ENCODE results near the gene LEMD3.

LEMD3 gene

DNA sequence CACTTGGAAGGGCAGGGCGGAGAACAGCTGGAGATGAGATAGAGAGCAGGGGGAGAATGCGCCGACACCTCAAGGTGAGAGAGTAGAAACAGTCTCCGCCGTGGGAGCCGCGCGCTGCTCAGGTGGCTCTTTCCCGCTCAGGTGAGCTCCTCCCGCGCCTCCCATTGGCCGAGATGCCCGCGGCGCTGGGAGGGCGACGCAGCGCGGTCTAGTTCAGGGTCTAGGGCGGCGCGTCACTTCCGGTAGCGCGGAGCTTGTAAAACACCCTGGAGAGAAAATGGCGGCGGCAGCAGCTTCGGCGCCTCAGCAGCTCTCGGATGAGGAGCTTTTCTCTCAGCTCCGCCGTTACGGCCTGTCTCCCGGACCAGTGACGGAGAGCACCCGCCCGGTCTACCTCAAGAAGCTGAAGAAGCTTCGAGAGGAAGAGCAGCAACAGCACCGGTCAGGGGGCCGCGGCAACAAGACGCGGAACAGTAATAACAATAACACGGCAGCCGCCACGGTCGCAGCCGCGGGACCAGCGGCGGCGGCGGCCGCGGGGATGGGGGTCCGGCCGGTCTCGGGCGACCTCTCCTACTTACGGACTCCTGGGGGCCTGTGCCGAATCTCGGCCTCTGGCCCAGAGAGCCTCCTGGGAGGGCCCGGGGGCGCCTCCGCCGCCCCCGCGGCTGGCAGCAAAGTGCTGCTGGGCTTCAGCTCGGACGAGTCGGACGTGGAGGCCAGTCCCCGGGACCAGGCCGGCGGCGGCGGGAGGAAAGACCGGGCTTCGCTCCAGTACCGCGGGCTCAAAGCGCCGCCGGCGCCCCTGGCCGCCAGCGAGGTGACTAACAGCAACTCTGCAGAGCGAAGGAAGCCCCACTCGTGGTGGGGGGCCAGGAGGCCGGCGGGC lies at the start of gene LEMD3:
Gene LEMD3, plus strand, starts transcription at position 264 of the 889 bp plus-strand sequence. Its CDS starts 14 bp downstream, at position 278.
- peak; percentile 95 for DNase-seq

DNA sequence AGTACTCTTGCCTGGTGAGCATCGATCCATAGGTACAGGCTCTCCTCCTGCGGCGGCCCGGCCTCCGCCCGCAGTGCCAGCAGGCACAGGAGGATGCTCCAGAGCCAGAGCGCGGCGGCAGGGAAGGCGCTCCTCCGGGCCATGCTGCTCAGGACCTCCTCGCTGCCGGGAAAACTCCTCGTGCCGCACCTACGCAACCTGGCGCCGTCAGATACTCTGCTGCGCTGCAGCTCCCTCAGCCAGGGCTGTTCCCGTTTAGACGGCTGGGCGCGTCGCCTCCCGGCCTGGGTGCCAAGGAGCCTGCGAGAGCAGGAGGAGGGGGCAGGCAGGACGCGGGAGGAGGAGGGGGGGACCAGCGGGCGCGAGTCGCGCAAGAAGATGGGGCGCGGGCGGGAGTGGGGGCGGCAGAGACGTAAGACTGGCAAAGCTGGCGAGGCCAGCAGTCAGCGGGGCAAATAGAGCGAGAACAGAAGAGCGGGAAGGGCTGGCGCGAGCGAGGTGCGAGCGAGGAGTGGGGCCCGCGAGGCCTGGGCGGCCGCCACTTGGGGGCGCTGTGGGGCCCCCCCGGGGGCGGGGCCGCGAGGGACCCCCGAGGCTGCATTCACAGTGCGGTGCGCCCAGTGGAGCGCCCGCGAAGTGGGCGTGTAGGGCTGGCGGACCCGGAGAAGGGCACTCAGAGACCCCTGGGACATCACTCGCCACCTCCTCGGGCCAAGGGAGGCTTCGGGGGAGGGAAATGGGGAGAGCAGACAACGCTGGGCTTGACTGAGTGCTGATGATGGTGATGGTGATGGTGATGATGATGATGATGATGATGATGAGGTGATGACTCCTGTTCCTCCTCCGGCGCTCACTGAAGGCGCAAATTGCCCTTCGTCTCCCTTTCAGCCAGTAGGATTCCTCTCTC lies 48.1 kb upstream of the LEMD3 start, which contains the start of gene WIF1:
Gene WIF1, minus strand, starts transcription at position 257 of the 907 bp plus-strand sequence. Its CDS starts 114 bp downstream, at position 143.
- no peak for DNase-seq

DNA sequence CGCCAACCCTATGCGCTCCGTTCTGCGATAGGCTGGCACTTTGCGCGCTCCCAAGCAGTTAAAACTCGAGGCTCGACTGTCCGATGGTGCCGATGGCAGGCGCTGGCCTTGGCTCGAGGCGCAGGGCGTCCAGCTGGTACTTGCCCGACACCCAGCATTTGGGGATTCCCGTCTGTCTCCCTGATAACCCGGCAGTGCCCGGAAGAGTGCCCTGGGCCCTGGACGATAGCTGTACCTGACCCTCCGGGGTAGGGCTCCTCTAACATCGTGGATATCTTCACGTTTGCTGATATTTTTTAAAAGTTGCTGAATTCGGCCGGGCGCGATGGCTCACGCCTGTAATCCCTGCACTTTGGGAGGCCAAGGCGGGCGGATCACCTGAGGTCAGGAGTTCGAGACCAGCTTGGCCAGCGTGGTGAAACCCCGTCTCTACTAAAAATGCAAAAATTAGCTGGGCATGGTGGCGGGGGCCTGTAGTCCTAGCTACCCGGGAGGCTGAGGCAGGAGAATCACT lies 47.4 kb upstream of the LEMD3 start:
- DNase-seq, result no peak

DNA sequence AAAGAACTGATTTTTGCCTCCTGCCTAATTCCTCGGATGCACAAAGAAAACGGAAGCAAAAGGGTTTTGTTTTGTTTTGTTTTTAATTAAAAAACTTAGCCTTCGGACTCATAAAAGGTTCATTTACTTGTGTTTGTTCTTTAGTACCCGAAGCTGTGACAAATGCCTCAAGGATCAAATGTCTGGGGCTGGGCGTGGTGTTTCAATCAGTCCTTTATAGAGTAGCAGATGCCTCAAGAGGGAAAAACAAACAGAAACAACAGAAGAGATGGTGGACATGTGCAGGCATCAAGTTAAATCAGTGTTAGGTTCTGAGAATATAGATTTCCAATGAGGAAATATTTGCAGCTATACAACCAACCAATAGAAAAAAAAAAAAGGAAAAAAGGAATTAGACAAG lies 46.7 kb upstream of the LEMD3 start:
- no peak for DNase-seq

DNA sequence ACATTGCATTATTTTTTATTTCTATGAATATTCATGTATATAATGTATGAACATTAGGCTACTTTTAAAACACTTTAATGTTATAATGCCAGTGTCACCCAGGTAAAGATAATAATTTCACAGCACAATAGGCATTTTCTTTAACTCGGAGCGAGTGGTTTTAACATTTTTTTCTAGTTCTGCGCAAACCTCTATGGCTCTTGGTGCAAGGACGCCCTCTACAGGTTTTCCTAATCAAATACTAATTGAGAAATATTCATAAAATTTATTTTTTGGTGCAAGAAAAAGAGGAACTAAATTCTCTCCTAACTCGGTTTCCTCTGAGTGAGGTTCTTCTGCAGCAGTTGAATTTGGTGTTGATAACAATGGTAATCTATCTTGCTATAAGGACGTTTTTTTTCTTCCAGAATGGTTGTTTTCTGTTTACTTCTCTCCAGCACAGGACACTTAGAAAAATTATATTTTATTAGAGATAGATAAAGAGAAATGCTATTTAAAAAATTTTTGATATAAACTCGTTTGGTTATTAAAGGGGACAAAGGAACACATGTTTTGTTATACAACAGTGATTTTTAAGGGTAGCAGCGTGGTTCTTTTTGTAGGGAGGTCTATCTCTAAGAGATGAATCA lies 45.8 kb upstream of the LEMD3 start:
- DNase-seq, result peak in 1 of 2 donors; percentile 17

DNA sequence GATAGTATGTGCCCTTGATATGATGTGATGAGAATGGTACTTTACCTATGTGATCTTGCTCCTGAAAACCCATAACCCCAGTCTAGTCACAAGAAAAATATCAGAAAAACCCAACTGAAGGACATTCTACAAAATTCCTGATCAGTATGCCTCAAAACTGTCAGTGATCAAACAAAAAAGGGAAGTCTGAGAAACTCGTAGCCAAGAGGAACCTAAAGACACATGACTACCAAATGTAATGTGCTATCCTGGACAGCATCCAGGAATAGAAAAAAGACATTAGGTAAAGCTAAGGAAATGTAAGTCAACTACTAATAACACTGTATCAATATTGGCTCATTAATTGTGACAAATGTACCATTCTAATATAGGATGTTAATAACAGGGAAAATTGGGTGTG lies 44.1 kb upstream of the LEMD3 start:
- DNase-seq, result no peak

DNA sequence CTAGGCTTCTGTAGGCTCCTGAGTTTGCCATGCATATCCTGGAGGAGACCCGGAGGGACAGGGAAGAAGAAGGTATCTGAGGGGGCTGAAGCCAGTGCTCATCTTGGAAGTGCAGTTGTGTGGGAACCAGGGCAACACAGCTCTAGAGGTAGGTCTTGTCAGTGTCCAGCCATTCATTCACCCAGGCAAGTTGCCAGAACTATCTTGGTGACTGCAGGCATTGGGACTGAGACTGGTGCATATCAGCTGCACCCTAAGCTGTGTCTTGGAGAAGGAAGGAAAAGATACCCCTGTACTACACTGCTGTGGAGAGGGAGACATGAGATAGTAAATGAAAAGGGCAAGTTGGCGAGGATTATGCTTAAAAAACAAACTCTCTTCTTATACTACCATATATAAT lies 43.4 kb upstream of the LEMD3 start:
- DNase-seq, result no peak

DNA sequence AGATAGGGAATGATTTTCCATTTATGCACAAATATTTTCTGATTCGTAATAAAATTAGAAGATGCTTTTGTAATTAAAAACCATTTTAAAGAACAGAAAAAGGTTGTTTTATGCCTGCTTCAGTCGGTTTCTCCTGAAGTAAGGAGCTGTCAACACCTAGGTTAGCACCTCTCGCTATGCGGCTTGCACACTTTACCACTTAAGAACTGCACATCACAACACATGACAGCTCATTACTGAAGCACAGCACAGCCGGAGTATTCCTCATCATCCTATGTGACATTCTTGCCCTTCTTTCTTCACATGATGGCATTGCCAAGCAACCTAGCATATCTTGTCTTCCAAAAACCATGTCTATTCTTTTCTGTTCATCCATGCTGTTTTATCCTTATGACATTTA lies 42.9 kb upstream of the LEMD3 start:
- DNase-seq, result peak in 1 of 2 donors; percentile 8

DNA sequence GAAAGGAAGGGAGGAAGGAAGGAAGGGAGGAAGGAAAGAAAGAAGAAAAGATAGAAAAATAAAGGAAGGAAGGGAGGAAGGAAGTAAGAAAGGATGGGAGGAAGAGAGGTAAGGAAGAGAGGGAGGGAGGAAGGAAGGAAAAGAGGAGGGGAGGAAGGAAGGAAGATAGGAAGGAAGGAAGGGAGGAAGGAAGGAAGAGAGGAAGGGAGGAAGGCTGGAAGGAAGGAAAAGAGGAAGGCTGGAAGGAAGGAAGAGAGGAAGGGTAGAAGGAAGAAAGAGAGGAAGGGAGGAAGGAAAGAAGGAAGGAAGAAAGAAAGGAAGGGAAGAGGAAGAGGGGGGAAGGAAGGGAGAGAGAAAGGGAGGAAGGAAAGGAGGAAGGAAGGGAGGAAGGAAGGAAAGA lies 35.5 kb upstream of the LEMD3 start:
- no peak for DNase-seq

DNA sequence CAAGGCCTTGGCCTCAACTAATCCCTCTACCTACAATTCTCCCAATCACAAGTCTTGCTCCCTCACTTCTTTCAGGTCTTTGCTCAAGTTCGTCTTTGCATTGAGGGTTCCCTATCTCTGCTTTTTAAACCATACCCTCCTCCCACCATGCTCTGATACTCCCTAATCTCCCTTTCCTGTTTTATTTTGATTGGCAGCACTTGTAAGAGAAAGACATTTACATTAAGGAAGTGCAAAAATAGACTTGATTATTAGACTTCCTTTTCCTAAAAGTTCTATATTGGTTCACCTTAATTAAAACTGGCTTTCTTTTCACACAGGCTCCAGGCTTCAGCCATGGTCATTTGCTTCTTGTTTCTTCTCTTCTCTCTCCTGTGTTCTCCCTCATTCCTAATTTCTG lies 30.0 kb upstream of the LEMD3 start:
- no peak for DNase-seq

DNA sequence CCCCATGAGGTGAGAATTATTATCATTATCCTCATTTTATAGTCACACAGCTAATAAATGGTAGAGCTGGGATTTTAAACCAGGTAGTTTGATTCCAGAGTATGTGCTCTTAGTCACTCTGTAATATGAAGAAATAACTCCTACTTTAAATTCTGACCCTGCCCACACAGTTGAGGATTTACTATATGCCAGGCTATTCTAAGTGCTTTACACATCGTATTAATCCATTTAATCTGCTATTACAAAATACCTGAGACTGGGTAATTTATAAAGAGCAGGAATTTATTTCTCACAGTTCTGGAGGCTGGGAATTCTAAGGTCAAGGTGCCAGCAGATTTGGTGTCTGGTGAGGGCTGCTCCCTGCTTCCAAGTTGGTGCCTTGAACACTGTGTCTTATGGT lies 28.6 kb upstream of the LEMD3 start:
- DNase-seq, result no peak

DNA sequence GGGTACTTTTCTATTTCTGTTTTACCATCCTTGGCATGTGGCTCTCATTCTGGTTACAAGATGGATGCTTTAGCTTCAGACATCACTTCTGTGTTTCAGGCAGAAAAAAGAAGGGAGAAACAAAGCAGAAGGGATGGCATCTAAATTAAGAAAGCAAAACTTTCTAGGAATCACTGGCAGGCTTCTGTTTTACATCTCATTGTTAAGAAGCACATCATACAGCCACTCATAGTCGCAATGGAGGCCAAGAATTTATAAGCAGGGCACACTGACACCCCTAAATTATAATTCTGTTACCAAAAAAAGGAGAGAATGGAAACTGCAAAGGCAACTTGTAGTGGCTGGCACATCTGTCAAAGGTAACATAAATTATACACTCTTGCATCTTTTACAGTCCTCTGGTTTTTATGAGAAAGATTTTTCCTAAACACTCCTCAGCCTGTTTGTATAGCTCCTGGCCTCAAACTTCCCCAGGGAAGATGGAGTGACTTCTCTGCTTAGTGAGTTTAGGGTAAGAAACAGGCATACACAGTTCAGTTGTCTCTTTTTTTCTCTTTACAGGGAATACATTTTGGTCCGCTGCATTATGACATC lies 22.0 kb upstream of the LEMD3 start:
- no peak for DNase-seq

DNA sequence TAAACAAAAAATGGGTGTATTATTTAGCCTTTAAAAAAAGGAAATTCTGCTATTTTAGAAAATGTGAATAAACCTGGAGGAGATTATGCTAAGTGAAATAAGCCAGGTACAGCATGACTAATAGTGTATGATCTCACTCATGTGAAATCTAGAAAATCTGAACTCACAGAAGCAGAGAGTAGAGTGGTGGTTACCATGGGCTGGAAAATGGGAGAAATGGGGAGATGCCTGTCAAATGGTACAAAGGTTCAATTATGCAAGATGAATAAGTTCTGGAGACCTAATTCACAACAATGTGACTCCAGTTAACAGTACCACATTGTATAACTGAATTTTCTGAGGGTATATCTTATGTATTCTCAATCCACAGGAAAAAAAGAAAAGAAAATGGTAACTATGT lies 17.4 kb upstream of the LEMD3 start:
- DNase-seq, result no peak

DNA sequence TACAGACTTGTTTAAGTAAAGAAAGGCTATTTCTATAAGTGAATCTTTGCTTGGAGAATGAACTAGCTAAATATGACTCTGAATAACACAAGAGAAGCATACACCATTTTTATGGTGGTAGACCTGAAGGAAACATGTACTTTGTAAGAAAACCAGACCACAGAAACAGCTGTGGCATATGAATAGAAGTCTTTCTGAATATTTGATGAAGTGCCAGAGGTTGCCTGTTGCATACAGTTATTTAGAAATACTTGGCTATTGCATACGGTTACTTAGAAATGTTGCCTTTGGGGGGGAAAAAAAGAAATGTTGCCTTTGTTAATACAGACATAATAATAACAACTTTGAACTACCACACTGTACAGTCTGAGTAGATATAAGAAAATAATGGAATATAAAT lies 16.8 kb upstream of the LEMD3 start:
- DNase-seq, result no peak

DNA sequence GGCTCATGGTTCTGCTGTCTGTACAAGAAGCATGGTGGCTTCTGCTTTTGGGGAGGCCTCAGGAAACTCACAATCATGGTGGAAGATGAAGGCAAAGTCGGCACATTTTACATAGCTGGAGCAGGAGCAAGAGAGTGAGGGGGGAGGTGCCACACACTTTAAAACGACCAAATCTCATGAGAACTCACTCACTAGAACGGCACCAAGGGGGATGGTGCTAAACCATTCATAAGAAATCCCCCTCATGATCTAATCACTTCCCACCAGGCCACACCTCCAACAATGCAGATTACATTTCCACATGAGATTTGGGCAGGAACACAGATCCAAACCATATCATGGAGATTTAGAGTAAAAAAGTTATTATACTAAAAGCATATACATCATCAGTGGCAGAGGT lies 13.6 kb upstream of the LEMD3 start:
- no peak for DNase-seq

DNA sequence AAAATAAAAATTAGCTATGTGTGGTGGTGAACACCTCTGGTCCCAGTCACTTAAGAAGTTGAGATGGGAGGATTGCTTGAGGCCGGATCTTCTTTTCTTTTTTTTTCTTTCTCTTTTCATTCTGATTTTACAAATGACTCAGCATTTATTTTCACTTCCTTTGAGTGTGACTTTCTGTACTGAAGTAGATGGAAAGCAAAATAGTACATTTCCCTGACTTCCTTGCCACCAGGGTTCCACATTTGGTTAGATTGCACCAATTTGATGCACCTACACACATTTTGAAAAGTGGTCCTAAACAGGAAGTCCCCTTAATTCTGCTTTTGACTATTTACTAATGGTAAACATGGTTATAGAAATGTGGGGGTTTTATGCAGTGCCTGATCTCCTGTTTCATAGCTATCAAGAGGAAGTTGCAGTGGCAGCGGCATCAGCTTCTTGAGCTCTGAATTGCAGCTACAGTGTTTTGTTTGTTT lies 13.0 kb upstream of the LEMD3 start:
- peak in 1 of 2 donors; percentile 34 for DNase-seq

DNA sequence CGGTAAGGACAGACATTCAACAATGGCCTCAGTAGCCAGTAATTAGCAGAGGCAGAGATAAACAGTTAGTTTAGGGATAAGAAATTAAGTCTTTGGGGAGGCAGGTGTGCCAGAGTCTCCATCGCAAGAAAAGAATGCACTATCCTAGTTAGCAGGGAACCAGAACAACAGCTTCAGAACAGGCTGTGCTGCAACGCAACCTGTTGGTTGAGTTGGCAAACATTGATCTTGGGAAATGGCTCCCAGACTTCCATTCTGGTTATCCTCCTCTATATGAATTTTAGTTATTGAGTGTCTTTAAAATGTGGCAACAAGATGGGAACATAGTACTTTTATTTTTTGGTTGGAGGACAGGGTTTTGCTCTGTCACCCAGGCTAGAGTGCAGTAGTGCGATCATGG lies 12.3 kb upstream of the LEMD3 start:
- DNase-seq, result no peak

DNA sequence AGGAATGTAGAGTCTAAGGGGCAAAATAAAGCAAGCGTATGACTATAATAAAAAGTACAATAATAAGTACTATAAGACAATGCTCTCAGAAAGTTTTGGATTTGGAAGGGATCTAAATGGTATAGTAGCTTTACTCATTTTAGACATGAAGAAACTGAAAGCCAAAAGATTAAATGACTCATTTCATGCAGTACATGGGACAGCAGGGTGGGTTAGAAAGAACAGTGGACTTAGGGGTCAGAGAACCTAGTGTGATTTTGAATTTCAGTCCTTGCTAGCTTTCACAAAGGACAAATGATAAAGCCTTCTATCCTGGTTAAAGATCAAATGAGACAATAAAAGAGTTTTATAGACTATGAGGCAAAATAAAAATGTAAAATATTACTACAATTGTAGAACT lies 6.8 kb upstream of the LEMD3 start:
- DNase-seq, result no peak

DNA sequence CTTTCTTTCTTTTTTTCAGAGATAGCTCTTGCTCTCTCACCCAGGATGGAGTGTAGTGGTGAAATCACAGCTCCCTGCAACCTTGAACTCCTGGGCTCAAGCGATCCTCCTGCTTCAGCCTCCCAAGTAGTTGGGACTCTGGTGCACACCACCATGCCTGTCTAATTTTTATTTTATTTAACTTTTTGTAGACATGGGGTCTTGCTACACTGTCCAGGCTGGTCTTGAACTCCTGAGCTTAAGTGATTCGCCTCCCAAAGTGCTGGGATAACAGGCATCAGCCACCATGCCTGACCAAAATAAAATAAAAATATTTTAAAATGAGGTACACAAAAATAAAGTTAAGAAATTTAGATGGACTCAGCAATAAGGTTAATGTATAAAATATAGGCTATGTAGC lies 5.1 kb upstream of the LEMD3 start:
- no peak for DNase-seq

DNA sequence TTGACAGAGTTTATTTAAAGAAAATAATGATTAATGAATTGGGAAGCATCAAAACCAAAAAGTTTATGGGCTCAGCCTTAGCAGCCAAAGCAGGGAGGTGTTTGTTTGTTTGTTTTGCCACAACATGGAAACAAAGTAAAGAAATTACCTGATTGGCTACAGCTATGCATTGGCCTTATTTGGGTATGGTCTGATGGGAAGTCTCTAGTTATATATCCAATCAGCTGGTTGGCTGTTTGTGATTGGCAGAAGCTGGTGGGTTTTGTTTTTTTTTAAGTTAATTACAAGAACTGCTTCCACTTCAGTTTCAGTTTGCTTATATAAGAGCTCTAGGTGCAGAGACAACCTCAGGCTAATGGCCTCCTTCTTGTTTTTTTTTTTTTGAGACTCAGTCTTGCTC lies 4.6 kb upstream of the LEMD3 start:
- DNase-seq, result no peak

DNA sequence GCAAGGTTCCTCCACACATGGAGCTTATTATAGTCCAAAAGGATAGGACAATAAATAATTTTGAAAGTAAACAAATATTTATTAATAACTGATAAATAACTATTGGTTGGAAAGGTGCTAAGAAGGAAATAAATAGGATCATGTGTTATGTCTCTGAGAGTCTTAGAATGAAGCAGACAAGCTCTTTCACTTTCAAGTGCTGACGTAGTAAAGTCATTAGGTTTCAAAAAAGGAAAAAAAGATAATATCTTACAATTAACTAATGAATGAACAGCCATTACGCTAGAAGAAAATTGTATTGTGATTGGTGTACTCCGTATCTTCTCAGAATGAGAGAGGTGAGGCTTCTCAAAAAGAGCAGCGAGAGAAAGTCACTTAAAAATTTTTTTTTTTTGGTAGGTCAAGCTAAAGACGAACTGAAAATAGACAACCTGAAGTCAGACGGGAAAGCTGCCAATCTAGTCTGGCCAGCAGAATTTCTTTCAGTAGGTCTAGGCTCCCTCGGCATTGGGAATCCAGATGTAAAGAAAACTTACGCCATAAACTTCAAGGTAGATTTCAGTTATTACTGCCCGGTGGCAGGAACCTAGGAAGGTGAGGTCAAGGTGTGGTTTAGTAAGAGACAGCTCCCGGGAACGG lies 583 bp upstream of the LEMD3 start:
- peak in 1 of 2 donors; percentile 49 for DNase-seq
